IPS-11a (cell line): ENCODE results near the gene EXOSC5.
"Not testable (repeated sequence)": the region's sequence is repeated elsewhere in the genome, so short reads cannot be mapped to it uniquely, and the experiment has no call there.

ENCODE experiments used
- H3K4me3 ChIP-seq: one replicate; pipeline ENCODE4 v1.5.1; 2013; ENCODE audit warnings: low read depth, low read length, control low read depth

Gene EXOSC5

DNA sequence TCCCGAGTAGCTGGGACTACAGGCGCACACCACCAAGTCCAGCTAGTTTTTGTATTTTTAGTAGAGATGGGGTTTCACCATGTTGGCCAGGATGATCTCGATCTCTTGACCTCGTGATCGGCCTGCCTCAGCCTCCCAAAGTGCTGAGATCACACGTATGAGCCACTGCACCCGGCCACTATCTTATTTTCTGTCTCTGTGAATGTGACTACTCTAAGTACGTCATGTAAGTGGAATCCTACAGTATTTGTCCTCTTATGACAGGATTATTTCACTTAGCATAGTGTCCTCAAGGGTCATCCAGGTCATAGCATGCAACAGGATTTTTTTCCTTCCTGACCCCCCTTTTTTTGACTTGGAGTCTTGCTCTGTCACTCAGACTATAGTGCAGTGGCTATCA lies 25.6 kb downstream of the EXOSC5 start:
- no peak overlapping the region for H3K4me3 ChIP-seq

DNA sequence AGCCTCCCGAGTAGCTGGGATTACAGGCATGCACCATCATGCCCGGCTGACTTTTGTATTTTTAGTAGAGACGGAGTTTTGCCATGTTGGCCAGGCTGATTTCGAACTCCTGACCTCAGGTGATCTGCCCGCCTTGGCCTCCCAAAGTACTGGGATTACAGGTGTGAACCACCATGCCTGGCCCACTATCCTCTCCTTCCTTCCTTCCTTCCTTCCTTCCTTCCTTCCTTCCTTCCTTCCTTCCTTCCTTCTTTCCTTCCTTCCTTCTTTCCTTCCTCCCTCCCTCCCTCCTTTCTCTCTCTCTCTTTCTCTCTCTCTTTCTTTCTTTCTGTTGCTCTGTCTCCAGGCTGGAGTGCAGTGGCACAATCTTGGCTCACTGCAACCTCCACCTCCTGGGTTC lies 26.0 kb downstream of the EXOSC5 start:
- not testable (repeated sequence) for H3K4me3 ChIP-seq

DNA sequence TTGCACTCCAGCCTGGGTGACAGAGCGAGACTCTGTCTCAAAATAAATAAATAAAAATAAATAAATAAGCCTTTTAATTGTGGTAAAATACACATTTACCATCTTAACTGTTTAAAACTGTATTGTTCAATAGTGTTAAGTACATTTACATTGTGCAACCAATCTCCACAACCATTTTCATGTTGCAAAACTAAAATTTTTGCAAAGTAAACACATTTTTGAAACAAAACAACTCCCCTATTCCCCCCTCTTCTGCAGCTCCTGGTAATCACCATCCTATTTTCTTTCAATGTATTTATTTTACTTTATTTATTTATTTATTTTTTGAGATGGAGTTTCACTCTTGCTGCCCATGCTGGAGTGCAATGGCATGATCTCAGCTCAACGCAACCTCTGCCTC lies 27.4 kb downstream of the EXOSC5 start:
- H3K4me3 ChIP-seq, result no peak overlapping the region

DNA sequence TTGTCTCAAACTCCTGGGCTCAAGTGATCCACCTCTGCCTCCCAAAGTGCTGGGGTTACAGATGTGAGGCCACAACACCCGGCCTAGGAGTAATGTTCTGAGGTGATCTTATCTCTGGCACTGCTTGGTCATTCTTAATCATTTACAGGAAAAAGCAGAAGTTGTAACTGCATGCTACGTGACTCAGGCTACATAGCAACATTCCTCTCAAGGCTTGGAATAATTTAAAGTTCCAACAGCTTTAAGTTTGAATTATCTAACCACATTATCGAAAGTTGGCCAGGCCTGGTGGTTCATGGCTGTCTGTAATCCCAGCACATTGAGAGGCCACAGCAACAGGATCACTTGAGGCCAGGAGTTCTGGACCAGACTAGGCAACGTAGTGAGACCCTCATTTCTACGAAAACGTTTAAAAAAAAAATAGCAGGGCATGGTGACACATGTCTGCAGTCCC lies 29.3 kb downstream of the EXOSC5 start:
- H3K4me3 ChIP-seq, result no peak overlapping the region

DNA sequence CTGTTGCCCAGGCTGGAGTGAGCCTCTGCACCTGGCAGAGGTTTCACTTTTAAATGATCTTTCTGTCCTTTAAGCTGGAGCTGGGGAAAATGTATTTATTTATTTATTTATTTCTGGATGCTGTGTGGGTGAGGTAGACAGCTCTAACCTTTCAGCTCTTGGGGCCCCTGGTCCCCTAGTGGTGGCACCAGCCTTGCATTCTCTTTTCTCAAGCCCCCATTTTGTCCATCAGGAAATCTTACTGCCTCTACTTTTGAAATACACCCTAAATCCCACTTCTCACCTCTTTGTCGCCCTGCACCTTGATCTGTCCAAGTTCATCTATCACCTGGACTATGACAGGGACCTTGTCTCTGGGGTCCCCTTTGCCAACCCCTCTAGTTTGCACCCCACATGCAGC lies 31.1 kb downstream of the EXOSC5 start:
- H3K4me3 ChIP-seq, result no peak overlapping the region

DNA sequence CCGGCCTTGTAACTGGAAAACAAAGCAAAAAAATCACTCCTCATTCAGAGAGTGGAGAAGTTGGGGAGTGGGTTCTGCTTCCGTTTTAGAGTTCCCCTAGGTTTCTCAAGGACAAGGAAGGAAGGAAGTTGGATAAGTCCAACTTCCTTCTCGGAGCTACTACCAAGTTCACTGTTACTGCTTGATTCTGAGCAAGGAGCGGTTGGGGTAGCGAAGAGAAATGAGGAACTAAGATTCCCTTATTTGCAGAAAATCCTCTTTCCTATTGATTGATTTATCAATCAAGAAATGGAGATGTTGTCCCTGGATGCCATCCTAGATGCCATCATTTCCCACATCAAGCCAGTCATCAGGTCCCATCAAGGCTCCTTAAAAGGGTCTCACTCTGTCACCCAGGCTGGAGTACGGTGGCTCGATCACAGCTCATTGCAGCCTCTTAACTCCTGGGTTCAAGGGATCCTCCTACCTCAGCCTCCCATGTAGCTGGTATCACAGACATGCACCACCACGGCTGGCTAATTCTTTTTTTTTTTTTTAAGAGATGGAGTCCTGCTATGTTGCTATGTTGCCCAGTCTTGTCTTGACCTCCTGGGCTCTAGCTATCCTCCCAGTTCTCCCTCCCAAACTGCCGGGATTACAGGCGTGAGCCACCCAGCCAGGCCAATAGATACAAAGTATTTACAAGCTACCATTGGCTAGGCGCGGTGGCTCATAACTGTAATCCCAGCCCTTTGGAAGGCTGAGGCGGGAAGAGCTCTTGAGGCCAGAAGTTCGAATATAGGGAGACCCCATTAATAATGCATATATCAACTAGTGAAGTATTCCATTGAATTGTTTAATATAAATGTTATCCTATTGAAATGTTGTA lies 32.4 kb downstream of the EXOSC5 start:
- peak overlapping the region; percentile 97 for H3K4me3 ChIP-seq

DNA sequence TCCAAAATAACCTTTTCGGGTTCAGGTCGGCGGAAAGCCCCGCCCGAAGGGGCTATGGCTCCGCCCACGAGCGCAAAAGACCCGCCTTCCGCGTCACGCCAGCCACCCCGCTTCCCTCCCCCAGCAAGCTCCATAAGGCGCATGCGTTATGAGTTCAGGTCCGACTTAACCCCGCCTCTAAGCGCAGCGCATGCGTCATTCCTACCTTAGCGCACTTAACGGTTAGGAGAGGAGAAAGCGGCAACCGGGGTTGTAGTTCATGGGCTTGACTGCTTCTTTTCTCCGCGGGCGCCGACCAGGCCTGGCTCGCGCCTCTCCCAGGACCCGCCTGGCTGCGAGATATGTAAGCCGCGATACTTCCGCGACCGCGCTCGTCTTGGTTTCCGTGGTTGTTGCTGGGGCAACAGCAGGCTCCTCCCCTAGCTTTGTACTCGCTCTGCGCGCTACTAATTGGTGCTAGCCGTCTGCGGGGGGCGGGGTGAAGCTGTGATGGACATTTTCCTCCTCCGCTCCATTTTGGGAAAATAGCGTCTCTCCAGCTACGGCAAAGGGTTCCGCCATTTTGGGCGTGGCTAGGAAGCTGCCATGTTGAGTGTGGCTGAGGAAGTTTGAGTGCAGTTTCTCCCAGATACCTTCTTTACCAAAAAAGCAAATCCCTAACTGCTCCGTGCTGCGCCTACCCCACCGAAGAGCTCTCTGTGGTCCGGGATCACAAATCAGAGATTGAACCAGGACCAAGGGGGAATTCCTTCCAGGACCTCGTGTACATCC lies 33.2 kb downstream of the EXOSC5 start, which contains the start of gene B9D2:
Gene B9D2, minus strand, starts transcription at position 397 of the 771 bp plus-strand sequence. CDS start 630 bp downstream, outside the sequence.
- H3K4me3 ChIP-seq, result peak within 1 kb of the TSS; percentile 97

DNA sequence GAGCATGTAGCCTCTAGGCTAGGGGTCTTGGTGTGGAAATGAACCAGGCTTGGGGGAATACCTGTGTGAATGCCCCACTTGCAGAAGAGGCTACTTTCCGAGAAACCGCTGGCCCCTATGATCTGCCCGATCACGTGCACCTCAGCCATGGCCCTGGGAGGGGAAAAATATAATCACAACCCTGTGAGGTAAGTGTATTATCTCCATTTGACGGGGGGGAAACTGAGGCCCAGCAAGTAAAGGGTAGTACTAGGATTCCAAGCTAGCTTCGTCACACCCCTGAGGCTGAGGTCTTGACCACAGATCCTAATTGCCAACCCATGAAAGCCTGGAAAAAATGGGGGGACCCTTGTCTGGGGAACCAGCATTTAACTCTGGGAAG lies 33.8 kb downstream of the EXOSC5 start:
- H3K4me3 ChIP-seq, result peak overlapping the region; percentile 97

DNA sequence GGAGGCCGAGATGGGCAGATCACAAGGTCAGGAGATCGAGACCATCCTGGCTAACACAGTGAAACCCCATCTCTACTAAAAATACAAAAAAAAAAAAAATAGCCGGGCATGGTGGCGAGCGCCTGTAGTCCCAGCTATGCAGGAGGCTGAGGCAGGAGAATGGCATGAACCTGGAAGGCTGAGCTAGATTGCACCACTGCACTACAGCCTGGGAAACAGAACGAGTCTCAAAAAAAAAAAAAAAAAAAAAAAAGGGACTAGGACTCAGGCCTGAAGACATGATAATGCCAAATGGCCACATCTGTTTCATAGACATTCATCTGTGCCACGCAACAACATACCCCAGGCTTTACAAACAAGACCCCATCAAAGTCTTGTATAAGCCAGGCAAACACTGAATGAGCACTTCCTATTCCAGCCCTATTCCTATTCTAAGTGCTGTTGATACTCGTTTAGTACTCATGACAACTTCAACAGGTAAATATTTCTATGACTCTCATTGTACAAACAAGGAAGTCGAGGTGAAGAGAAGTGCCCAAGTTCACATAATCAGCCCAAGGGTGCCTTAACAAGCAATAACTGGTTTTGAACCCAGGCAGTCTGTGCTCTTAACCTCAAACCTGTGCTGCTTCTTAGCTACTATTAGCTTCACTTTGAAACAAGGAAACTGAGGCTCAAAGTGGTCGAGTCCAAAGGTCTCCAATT lies 34.9 kb downstream of the EXOSC5 start:
- no peak overlapping the region for H3K4me3 ChIP-seq

DNA sequence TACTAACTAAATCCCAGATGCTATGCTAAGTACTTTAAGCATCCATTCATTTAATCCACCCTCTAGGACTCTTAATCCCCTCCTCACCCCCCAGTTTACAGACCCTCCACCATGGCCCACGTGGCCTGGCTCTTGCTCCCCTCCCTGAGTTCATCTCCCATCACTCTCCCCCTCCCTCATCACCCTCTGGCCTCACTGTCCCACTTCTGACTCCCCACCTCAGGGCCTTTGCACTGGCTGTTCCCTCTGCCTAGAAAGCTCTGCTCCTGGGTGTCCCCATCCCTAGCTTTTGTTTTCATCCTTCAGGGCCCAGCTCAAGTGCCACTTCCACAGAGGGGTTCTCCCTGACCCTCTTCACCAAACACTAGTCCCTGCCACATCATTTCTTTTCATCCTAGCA lies 37.4 kb downstream of the EXOSC5 start:
- H3K4me3 ChIP-seq, result no peak overlapping the region

DNA sequence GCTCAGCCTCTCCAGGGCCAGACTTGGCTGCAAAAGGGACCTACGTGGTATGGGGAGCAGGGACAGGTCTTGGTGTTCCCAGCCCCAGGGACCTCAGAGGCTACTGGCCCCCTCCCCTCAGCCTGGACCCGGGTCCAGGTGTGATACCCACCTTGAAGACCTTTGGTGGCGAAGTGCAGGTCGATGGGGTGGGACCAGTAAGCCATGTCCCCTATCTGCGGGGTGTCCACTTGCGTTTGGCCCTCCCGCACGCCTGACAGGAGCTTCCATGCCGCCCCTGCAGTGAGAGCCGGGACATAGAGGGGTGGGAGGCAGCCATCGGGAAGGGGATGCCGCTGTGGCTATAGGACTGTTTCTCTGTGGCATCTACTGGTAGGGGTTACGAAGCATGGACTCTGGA lies 39.4 kb downstream of the EXOSC5 start:
- H3K4me3 ChIP-seq, result no peak overlapping the region

DNA sequence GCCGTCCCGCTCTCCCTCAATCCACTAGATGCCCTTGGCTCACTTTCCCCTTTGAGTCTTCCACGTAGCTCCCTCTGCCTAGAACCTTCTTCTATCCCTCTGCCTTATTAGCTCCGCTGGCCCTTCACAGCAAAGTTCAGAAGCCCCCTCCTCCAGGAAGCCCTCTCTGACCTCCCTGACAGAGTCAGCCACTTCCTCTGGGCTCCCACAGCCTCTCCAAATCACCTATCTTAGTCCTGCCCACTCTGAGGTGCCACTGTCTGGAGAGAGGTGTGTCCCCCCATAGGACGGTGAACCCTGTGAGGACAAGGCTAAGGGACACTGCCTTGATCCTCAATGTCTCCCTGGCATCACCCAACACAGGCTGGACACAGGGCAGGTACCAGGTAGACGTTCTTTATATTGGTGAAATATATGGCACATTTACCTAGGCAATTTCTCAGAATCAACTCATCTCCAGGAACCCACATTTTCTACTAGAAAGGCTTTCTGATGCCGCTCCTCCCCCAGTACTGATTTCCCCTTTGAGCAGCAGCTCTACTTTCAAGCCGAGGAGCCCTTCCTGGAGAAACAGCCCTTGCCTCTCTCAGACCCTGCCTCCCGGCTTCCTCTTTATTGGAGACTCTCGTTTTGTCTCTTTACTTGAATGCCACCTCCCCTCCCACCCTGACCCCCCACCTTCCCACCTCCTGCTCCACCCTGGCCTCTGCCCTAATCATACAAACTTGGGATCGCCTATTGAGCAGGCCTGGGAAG lies 40.0 kb downstream of the EXOSC5 start:
- H3K4me3 ChIP-seq, result no peak overlapping the region

DNA sequence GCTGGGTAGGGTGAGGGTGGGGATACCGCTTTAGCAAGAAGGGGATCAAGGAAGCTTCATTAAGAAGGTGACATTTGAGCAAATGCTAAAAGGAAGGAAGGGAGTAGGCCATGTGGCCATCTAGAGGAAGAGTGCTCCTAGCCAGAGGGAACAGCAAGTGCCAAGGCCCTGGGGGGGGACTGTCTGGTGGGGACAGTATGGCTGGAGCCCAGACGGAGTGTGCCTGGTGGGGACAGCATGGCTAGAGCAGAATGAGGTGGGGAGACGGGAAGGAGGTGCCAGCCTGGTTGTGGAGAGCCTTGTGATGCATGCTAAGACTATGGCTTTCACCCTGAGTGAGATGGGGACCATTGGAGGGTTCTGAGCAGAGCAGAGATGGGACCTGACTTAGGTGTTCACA lies 41.4 kb downstream of the EXOSC5 start:
- no peak overlapping the region for H3K4me3 ChIP-seq

DNA sequence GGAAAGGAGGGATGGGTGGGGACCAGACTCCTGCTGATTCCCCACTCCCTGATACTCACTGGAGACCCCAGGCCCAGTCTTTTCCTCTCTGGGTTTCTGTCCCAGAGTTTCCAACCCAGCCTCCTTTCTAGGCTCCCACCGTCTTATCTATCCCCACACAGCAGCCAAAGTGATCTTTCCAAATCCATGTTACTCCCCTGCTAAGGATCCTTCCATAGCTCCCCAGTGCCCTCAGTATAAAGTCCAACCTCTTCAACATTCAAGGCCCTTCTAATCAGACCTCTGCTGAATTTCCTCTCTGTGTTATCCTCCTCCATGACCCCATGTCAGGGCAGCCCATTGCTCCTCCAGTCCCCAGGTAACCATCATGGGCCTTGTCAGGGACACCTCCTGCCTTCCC lies 42.1 kb downstream of the EXOSC5 start:
- H3K4me3 ChIP-seq, result no peak overlapping the region

DNA sequence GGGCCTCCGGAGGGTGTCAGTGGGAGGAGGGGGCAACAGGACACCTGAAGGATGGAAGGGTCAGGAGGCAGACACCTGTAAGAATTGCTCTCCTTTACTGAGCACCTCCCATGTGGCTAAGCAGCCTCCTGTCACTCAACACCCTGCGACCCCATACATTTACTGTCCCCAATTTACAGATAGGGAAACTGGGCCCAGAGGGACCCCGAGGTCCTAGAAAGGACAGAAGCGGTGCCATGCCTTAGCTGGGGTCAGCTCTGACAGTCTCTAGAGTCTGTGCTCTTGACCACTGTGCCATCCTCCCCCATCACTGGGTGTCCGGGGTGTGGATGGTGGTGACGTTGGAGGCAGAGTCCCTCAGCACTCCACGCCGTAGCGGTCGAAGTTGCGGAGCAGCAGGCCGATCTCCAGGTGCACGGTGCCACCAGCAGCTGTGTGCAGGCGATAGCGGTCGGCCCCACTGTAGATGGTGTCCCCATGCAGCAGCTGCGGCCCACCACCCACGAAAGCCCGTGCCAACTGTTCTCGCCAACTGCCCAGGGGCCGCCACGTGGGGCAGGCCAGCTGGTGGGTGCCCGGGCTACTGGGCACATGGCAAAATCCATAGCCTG lies 42.7 kb downstream of the EXOSC5 start:
- peak overlapping the region; percentile 36 for H3K4me3 ChIP-seq

DNA sequence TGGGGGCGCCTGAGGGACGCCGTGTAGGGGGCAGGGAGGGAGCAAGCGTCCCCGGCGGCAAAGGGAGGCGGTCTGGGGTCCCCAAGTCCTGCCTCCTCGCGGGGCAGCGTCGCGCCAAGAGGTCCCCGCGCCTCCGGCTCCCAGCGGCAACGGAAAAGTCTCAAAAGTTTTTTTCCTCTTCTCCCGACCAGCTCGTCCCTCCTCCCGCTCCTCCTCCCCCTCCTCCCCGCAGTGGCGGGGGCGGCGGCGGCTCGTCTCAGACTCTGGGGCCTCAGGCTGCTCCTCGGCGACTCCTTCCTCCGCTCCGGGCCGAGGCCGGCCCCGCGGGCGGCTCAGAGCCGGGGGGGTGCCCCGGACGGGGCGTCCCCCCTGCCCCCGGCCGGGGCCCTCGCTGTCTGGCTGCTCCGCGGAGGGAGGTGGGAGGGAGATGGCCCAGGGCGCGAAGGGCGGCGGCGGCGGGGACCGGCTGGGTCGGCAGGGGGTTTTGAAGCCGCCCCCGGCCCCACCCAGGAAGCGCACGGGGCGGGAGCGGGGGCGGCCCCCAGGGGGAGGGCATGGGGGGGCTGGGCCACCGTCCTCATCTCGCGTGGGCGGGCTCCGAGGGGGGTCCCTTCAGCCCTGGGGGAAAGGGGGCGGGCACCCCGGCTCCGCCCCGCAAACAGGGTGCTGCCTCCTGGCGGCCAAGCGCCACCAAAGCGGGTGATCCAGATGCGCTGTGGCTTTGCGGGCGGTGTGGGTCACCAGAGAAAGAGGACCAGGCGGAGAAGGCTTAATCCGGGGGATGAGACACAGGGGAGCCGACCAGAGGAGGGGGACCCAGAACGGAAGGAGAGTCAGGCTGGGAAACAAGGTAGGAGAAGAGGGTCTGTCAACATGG lies 43.5 kb downstream of the EXOSC5 start, which contains the start of gene TGFB1:
Gene TGFB1, minus strand, starts transcription at position 457 of the 877 bp plus-strand sequence. CDS start 878 bp downstream, outside the sequence.
- peak within 1 kb of the TSS; percentile 65 for H3K4me3 ChIP-seq

DNA sequence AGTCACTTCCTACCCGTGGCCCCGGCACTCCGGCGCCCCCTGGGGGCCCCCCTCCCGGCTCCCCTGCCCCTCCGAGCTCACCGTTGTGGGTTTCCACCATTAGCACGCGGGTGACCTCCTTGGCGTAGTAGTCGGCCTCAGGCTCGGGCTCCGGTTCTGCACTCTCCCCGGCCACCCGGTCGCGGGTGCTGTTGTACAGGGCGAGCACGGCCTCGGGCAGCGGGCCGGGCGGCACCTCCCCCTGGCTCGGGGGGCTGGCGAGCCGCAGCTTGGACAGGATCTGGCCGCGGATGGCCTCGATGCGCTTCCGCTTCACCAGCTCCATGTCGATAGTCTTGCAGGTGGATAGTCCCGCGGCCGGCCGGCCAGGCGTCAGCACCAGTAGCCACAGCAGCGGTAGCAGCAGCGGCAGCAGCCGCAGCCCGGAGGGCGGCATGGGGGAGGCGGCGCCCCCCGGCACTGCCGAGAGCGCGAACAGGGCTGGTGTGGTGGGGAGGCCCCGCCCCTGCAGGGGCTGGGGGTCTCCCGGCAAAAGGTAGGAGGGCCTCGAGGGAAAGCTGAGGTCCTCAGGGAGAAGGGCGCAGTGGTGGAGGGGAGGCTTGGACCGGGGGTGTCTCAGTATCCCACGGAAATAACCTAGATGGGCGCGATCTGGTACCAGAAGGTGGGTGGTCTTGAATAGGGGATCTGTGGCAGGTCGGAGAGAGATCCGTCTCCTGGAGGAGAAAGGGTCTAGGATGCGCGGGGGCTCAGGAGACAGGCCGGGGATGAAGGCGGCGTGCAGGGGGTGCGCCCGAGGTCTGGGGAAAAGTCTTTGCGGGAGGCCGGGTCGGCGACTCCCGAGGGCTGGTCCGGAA lies 44.3 kb downstream of the EXOSC5 start:
- peak overlapping the region; percentile 65 for H3K4me3 ChIP-seq

DNA sequence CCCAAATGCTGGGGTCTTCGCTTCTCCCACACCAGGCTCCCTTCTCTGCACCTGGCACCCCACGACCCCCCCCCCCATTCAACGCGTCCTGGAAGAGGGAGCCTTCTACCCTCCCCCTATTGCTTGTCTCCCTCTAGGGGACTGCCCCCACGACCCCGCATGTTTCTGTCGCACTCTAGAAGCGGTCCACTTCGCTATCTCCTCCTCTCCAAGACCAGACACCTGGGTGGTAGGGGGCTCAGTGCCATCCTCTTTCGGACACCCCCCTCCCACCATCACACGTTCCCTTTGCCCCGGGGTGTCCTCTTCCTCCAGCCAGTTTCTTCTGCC lies 44.9 kb downstream of the EXOSC5 start:
- peak overlapping the region; percentile 65 for H3K4me3 ChIP-seq
